GM03348 (cell line): ENCODE measurements around the gene ERCC6L.

Experiments used
- DNase-seq: peaks from one replicate; pipeline ENCODE4 v3.0.0; 2012; ENCODE audit warnings: low spot score

Gene ERCC6L

GRCh38 chrX:72238721-72239475 is at the start of gene ERCC6L:
Gene ERCC6L, minus strand, starts transcription at chrX:72239027. Its CDS starts 116 bp downstream, at chrX:72238911.
- DNase-seq = peak; percentile 96

DNA sequence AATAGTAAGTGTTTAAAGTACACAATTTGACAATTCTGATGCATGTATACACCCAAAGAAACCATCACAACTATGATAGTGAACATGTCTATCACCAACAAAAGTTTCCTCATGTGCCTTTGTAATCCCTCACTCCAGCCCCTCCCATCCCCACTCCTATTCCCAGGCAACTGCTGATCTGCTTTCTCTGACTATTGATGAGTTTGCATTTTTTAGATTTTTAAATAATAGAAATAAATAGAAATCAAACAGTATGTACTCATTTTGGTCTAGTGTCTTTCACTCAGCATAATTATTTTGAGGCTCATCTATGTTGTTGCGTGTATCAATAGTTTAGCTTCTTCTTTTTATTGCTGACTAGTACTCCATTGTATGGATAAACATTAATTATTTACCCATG is 43.5 kb upstream of the ERCC6L start:
- no peak for DNase-seq

DNA sequence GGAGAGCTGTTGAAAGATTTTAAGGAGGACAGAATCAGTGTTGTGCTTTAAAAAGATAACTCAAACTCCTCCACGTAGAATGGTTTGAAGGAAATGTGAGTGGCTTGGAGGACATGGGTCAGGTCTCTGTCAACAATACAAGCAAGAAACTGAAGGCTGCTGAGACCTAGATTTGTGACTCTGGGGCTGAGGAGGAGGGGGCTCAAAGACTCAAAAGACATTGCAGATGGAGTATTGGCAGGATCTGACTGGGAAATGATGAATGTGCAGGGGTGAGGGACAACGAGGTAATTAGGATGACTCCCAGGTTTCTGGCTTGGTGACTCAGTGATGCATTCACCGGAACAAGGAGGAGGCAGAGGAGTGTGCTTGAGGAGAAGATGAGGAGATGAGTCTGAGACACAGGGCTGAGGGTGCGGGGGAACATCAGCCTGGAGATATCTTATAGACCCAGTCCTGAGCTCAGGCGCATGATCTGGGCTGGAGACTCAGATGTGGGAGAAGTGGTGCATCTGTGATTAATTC is 41.6 kb upstream of the ERCC6L start:
- peak; percentile 23 for DNase-seq

GRCh38 chrX:72276478-72276953 is 37.7 kb upstream of the ERCC6L start:
- no peak for DNase-seq

DNA sequence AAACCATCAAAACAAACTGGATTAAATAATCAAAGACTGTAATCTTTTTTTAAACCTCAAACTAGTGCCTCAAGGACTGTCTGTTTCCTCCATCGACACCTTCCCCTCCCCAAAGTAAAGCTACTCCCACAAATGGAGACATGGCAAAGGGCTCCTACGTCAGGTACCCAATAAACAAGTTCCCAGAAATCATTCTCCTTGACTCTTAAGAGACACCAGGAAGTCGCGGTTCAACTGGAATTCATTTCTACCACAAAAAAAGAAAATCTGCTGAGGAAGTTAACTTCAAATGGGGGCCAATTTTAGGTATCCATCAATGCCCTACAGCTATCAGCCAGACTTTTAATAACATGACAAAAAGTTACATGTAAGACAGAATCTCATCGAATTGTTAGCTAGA is 35.7 kb upstream of the ERCC6L start:
- no peak for DNase-seq

DNA sequence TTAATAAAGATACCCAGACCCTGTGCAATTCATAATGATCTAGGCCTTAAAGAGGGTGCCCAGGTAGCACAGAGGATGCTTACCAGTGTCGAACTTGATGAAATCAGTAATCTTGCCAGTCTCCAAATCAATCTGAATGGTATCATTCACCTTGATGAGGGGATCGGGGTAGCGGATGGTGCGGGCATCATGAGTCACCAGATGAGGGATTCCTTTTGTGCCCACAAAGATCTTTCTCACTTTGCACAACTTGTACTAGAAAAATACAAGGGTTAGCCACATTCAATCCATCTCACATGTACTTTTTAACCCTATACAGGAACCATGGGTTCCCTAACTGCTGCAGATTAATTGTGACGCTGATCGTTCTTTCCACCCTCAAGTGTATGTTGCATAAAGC is 34.9 kb upstream of the ERCC6L start:
- DNase-seq = no peak

GRCh38 chrX:72272868-72273267 is 34.0 kb upstream of the ERCC6L start:
- DNase-seq = no peak

DNA sequence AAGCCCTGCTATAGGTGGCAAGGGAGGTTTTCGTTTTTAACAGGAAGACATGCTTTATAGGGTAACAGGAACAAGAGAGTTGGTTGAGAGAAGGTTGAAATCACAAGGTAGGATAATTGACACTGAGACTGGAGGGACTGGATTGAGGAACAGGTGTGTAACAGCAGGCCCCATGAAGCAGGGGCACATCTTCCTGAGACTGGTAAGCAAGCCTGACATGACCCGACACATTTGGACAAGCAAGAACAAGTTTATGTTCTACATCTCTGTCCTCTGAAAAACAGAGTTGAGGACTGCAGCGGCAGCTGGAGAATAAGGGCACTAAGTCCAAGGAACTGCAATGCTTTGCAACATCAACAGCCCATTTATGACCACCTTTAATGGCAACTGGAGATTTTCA is 33.0 kb upstream of the ERCC6L start:
- DNase-seq = no peak

GRCh38 chrX:72271091-72271788 is 32.4 kb upstream of the ERCC6L start:
- peak; percentile 6 for DNase-seq

- DNase-seq = no peak
These were observed 31.6 kb upstream of the ERCC6L start for GRCh38 chrX:72270316-72270866.

DNA sequence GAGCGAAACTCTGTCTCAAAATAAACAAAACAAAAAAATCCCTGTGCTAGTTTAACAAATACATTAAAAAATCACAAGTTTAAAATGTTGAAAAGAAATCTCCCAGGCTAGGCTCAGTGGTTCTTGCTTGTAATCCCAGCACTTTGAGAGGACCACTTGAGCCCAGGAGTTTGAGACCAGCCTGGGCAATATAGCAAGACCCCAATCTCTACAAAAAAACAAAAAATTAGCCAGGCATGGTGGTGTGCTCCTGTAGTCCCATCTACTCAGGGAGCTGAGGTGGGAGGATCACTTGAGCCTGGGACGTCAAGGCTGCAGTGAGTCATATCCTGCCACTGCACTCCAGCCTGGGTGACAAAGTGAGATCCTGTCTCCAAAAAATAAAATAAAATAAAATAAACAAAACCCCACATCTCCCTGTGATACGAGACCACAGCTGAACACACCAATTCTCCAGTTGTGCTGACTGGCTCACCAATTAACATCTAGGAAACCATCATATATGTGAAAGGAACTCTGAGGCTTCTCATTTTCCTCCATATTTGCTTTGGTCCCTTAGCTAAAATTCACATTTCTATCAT is 30.9 kb upstream of the ERCC6L start:
- no peak for DNase-seq

- peak; percentile 21 for DNase-seq
These were observed 30.0 kb upstream of the ERCC6L start for GRCh38 chrX:72268597-72269365.

- DNase-seq = no peak
These were observed 26.4 kb upstream of the ERCC6L start for GRCh38 chrX:72265263-72265662.

DNA sequence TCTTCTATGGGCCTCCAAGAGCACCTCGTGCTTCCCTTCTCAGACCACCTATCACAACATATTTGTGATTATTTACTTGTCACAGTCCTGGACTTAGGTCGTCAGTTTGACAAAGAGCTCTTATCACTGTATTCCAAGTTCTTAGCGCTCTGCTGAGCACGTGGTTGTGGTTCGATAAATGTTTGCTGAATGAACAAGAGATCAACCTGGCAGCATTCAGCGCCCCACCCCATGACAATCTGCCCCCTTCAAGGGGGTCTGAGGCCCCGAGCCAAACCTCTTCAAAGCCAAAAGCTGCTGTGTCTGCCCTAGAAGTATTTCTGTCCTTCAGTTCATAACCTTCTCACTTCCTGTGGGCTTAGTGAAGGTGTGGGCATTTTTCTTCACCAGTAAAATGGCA is 23.2 kb upstream of the ERCC6L start:
- DNase-seq = no peak

DNA sequence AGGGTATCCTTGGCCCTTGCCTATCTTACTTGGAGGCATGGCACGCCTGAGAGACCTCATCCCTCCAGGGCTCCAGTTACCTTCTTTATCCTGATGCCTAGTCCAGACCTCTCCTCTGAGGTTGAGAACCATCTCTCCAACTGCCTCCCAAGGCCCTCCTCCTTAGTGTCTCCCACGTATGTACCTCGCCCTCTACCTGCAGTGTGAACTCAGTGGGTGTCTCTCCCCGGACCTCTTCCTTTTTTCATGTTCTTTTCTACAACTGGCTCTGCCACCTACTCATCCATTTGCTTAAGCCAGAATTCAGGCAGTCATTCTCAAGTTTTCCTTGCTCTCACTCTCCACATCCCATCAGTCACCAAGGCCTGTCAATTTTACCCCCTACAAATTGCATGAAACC is 21.6 kb upstream of the ERCC6L start:
- DNase-seq = no peak

DNA sequence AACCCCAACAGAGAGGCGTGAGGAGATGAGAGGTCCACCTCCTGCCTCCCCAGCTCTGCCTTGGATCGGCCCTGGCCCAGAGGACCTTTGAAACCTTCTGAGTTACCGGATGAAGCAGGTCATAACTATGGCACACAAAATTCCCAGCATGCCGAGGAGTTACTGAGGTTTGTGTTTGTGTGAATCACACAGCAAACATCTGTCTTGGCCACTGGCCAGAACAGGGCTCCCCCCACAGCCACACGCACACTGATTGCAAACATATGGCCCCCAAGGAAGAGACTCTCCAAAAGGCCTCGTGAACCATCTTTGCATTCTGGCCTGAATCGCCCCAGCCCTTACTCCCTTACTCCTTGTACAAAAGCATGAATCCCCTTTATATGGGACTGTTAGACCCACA is 19.3 kb upstream of the ERCC6L start:
- peak; percentile 48 for DNase-seq

- no peak for DNase-seq
These were observed 17.0 kb upstream of the ERCC6L start for GRCh38 chrX:72255864-72256263.

DNA sequence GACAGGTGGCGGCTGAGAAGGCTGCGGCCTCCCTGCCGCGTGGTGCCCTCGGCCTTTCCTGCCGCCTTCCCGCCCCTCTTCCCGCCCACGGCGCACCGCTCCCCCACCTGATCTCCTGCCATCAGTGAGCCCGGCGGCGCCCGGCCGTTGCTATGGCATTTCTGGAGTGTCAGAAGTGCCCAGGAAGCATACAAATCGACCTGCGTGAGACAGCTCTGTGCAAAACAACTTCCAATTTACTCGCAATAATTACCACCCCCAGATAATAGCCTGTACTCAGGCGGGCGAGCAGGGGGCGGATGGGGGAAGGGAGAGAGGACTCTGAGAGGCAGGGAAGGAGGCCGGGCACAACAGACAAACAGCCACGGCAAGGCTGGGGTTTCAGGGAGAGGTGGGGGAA is 16.6 kb upstream of the ERCC6L start:
- no peak for DNase-seq

DNA sequence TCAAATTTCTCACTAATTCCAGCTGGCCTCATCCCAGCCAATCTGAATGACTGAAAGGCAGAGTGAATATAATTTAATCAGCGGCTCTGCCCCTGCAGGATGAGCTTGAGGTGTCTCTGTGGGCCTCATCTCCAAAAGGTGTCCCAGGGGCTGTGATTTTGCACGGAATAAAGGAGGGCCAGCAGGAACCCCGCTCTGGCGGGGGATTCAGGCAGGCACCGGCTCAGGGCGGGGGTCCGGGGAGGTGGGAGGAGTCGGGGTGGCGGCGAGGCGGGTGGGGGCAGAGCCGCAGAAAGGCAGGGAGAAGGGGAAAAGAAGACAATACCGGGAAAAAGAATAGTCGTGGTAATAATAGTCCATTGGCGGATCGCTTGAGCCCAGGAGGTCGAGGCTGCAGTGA is 16.0 kb upstream of the ERCC6L start:
- DNase-seq = no peak

- no peak for DNase-seq
These were observed 14.9 kb upstream of the ERCC6L start for GRCh38 chrX:72253686-72254085.

DNA sequence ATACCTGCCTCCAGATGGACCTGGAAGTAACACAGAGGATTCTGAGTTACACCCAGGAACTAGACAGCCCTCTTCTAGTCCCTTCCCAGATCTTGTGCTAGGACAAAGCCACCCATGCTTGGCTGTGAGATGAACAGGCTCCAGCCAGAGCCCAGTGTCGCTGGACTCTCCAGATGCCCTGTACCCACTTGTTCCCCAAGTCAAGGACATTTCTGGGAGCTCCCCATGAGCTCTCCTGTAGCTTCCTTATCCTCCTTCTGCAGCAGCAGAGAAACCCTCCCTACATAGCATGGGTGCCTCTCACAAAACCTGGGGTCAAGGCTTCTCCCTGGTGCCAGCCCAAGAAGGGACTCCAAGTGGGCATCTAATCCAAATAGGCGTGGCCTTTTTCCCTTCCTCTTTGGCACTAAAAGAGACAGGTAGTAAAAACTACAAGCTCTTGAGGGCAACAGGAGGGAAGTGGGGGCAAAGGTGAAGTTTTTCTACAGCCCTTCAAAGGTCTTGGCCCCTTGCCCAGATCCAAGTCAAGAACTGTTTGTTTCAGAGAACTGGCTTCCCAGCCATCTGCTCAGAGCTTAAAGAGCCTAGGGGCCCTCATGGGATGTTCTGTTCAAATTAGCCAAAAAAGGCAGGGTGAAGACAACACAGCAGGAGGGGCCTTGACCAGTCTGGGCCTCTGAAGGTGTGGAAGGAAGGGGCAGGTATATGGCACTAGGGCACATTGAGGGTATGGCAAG is 8.5 kb upstream of the ERCC6L start:
- DNase-seq = no peak
